IPS-NIHi11 (cell line): Measurements from ENCODE around the gene MAGI2.

Experiments
- DNase-seq: peaks from one replicate; pipeline ENCODE4 v3.0.0; 2012; ENCODE audit warnings: mixed read lengths, low spot score

MAGI2 gene

GRCh38 chr7:79453558-79454360 lies at the start of gene MAGI2:
Gene MAGI2, minus strand, starts transcription at chr7:79453667. Its CDS starts 347 bp downstream, at chr7:79453320.
- peak; percentile 57 for DNase-seq

GRCh38 chr7:79502151-79502550 lies 48.7 kb upstream of the MAGI2 start:
- no peak for DNase-seq

GRCh38 chr7:79500759-79501158 lies 47.3 kb upstream of the MAGI2 start:
- no peak for DNase-seq

- DNase-seq, result no peak
These were observed 44.3 kb upstream of the MAGI2 start for GRCh38 chr7:79497728-79498127.

- DNase-seq, result no peak
These were observed 42.2 kb upstream of the MAGI2 start for GRCh38 chr7:79495544-79496272.

- DNase-seq, result no peak
These were observed 40.6 kb upstream of the MAGI2 start for GRCh38 chr7:79494046-79494445.

- no peak for DNase-seq
These were observed 35.9 kb upstream of the MAGI2 start for GRCh38 chr7:79489371-79489770.

- DNase-seq, result no peak
These were observed 24.9 kb upstream of the MAGI2 start for GRCh38 chr7:79478386-79478785.

GRCh38 chr7:79475455-79475854 lies 22.0 kb upstream of the MAGI2 start:
- no peak for DNase-seq

GRCh38 chr7:79471699-79472098 lies 18.2 kb upstream of the MAGI2 start:
- DNase-seq, result no peak

- no peak for DNase-seq
These were observed 17.8 kb upstream of the MAGI2 start for GRCh38 chr7:79471283-79471682.

GRCh38 chr7:79465551-79465950 lies 12.1 kb upstream of the MAGI2 start:
- DNase-seq, result no peak

GRCh38 chr7:79464051-79464450 lies 10.6 kb upstream of the MAGI2 start:
- DNase-seq, result no peak

GRCh38 chr7:79462390-79462789 lies 8.9 kb upstream of the MAGI2 start:
- DNase-seq, result no peak

- DNase-seq, result no peak
These were observed 8.2 kb upstream of the MAGI2 start for GRCh38 chr7:79461660-79462059.

- DNase-seq, result no peak
These were observed 5.9 kb upstream of the MAGI2 start for GRCh38 chr7:79459381-79459780.

- no peak for DNase-seq
These were observed 5.3 kb upstream of the MAGI2 start for GRCh38 chr7:79458796-79459195.

GRCh38 chr7:79455173-79455790 lies 1.8 kb upstream of the MAGI2 start:
- DNase-seq, result no peak

GRCh38 chr7:79454361-79454960 lies 994 bp upstream of the MAGI2 start:
- peak; percentile 44 for DNase-seq

- no peak for DNase-seq
These were observed 255 bp downstream of the MAGI2 start for GRCh38 chr7:79453266-79453557.

GRCh38 chr7:79452495-79453265 lies 787 bp downstream of the MAGI2 start:
- DNase-seq, result peak; percentile 26

- DNase-seq, result peak; percentile 70
These were observed 1.4 kb downstream of the MAGI2 start for GRCh38 chr7:79452032-79452494.
